HAP-1 (cell line): ENCODE measurements around the gene FNDC3B.
A peak's percentile ranks its signal among the peaks of the same experiment; 100 is the strongest.

ENCODE experiments used
- DNase-seq, 2 experiments: peaks; one replicate each; pipeline ENCODE4 v3.0.0-alpha.2; 2016 to 2020; ENCODE audit warnings: low spot score in 2 of 2
- H3K27me3 ChIP-seq: fragments of 250-450 bp; sonication (Bioruptor Pico); 2 replicates; pipeline ENCODE4 v1.5.1; 2020; ENCODE audit warnings: low read depth, mild to moderate bottlenecking, moderate library complexity
- H3K36me3 ChIP-seq: fragments of 250-450 bp; sonication (Bioruptor Pico); replicated peaks from 2 replicates; pipeline ENCODE4 v1.5.1; 2020; ENCODE audit warnings: mild to moderate bottlenecking
- H3K4me1 ChIP-seq: fragments of 250-450 bp; sonication (Bioruptor Pico); 2 replicates; pipeline ENCODE4 v1.5.1; 2020; ENCODE audit warnings: mild to moderate bottlenecking
- H3K4me3 ChIP-seq: fragments of 250-450 bp; sonication (Bioruptor Pico); 2 replicates; pipeline ENCODE4 v1.5.1; 2020; ENCODE audit warnings: mild to moderate bottlenecking, moderate library complexity
- H3K9me3 ChIP-seq: fragments of 250-450 bp; sonication (Bioruptor Pico); 2 replicates; pipeline ENCODE4 v1.5.1; 2020; ENCODE audit warnings: mild to moderate bottlenecking, moderate library complexity
- in situ Hi-C: fragments of 300-500 bp; cut with MboI; formaldehyde crosslinking; loops from 3 replicates; pipeline ENCODE4 v1.14.3; 2020; ENCODE audit warnings: low sequenced_read_pairs, inconsistent platforms, mixed read lengths

FNDC3B gene

DNA sequence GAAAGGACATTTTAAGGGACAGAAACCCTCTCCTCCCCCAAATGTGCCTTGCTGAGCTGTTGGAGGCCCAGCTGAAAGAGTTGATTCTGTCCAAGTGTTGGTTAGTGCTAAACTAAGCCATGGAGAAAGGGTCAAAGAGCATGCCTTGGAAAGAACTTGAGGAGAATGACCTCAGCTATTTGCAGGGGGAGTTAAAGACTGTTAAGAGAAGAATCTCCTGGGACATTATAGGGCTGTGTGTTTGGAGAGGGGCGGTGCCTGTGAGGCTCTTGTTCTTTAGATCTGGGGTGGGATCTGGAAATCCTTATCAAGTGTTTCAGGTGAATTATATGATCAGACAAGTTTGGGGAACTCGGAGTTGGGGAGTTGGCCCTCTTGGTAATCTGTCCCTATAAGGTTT is 13.0 kb downstream of the FNDC3B start:
- Histone ChIP-seq H3K9me3 (no peaks in the 10 kb centered on the region), H3K4me1 (peaks cover 12% of the 10 kb centered on the region), H3K4me3 (no peak overlapping the region), H3K27me3 (no peaks in the 10 kb centered on the region), H3K36me3 (no peaks in the 10 kb centered on the region)
- in situ Hi-C loops: no loop called here
- DNase-seq: no peak

- no peaks in the 10 kb centered on the region for H3K9me3 ChIP-seq
- H3K4me3 ChIP-seq: no peak overlapping the region
- in situ Hi-C loops: no loop called here
- H3K4me1 ChIP-seq: peaks cover 12% of the 10 kb centered on the region
- DNase-seq: no peak
- H3K36me3 ChIP-seq: no peaks in the 10 kb centered on the region
- no peaks in the 10 kb centered on the region for H3K27me3 ChIP-seq
Observed at GRCh38 chr3:172054115-172054764, 14.9 kb downstream of the FNDC3B start.

GRCh38 chr3:172056416-172056815 is 17.0 kb downstream of the FNDC3B start:
- no peak for DNase-seq
- in situ Hi-C loops: no loop called here
- no peak overlapping the region for H3K4me3 ChIP-seq
- H3K4me1 ChIP-seq: peaks cover 12% of the 10 kb centered on the region
- H3K9me3 ChIP-seq: no peaks in the 10 kb centered on the region
- H3K27me3 ChIP-seq: no peaks in the 10 kb centered on the region
- H3K36me3 ChIP-seq: no peaks in the 10 kb centered on the region

DNA sequence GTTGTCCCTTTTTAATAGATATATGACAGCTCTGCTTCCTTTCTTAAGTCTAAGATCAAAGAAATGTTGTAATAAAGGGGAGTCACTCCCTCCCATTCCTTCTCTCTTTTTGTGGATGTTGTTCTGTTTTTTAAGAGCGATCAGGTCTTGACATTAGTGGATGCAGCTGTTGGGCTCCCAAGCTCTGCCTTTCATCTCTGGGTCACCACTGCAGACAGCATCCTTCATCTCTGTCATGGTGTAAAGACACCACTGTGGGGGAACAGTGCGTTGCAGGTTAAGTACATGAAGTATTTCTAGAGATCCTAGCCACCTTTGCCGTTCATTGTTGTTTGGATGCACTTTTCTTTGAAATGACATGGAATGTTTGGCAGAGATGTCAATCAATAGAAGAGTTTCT is 17.7 kb downstream of the FNDC3B start:
- H3K27me3 ChIP-seq: no peaks in the 10 kb centered on the region
- H3K4me3 ChIP-seq: no peak overlapping the region
- DNase-seq: no peak
- H3K36me3 ChIP-seq: no peaks in the 10 kb centered on the region
- in situ Hi-C loops: no loop called here
- peaks cover 12% of the 10 kb centered on the region for H3K4me1 ChIP-seq
- no peaks in the 10 kb centered on the region for H3K9me3 ChIP-seq

- in situ Hi-C loops: no loop called here
- H3K4me1 ChIP-seq: peaks cover 6% of the 10 kb centered on the region
- no peaks in the 10 kb centered on the region for H3K9me3 ChIP-seq
- no peak for DNase-seq
- H3K27me3 ChIP-seq: no peaks in the 10 kb centered on the region
- no peaks in the 10 kb centered on the region for H3K36me3 ChIP-seq
- no peak overlapping the region for H3K4me3 ChIP-seq
Observed at GRCh38 chr3:172057624-172058327, 18.4 kb downstream of the FNDC3B start.

GRCh38 chr3:172059532-172059931 is 20.2 kb downstream of the FNDC3B start:
- no peak for DNase-seq
- Histone ChIP-seq H3K4me1 (no peaks in the 10 kb centered on the region), H3K36me3 (no peaks in the 10 kb centered on the region), H3K27me3 (no peaks in the 10 kb centered on the region), H3K4me3 (no peak overlapping the region), H3K9me3 (no peaks in the 10 kb centered on the region)
- in situ Hi-C loops: no loop called here

- Histone ChIP-seq H3K4me1 (peaks cover 2% of the 10 kb centered on the region; the same call in 1 of the 2 replicates), H3K27me3 (no peaks in the 10 kb centered on the region), H3K36me3 (no peaks in the 10 kb centered on the region), H3K9me3 (no peaks in the 10 kb centered on the region), H3K4me3 (no peak overlapping the region)
- in situ Hi-C loops: no loop called here
- no peak for DNase-seq
Observed at GRCh38 chr3:172060234-172060633, 20.9 kb downstream of the FNDC3B start.

GRCh38 chr3:172061724-172062184 is 22.4 kb downstream of the FNDC3B start:
- Histone ChIP-seq H3K4me1 (peaks cover 7% of the 10 kb centered on the region), H3K27me3 (no peaks in the 10 kb centered on the region), H3K9me3 (no peaks in the 10 kb centered on the region), H3K4me3 (no peak overlapping the region), H3K36me3 (no peaks in the 10 kb centered on the region)
- in situ Hi-C loops: no loop called here
- DNase-seq: no peak

DNA sequence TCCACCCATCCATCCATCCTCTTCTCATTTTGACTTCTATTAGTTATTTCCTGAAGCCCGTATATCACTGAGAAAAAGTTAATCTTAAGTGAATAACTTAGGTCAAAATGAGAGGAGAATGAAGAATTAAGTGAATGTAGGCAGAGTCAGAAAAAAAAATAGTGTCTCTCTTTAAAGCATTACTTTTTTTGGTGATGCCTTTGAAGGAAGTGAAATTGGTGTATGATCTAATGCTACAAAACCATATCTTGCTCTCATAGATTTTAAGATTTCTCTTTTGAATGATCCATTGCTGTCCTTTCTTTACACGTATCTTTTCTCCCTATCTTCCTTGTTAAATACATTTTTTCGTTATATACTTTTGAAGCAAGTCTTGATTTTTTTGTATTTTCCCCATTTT is 23.4 kb downstream of the FNDC3B start:
- no peak for DNase-seq
- in situ Hi-C loops: no loop called here
- Histone ChIP-seq H3K4me1 (peaks cover 7% of the 10 kb centered on the region), H3K9me3 (no peaks in the 10 kb centered on the region), H3K27me3 (no peaks in the 10 kb centered on the region), H3K36me3 (no peaks in the 10 kb centered on the region), H3K4me3 (no peak overlapping the region)

- H3K9me3 ChIP-seq: no peaks in the 10 kb centered on the region
- H3K36me3 ChIP-seq: no peaks in the 10 kb centered on the region
- H3K4me1 ChIP-seq: peaks cover 7% of the 10 kb centered on the region
- DNase-seq: no peak
- in situ Hi-C loops: no loop called here
- no peaks in the 10 kb centered on the region for H3K27me3 ChIP-seq
- H3K4me3 ChIP-seq: no peak overlapping the region
Observed at GRCh38 chr3:172063456-172064432, 24.4 kb downstream of the FNDC3B start.

DNA sequence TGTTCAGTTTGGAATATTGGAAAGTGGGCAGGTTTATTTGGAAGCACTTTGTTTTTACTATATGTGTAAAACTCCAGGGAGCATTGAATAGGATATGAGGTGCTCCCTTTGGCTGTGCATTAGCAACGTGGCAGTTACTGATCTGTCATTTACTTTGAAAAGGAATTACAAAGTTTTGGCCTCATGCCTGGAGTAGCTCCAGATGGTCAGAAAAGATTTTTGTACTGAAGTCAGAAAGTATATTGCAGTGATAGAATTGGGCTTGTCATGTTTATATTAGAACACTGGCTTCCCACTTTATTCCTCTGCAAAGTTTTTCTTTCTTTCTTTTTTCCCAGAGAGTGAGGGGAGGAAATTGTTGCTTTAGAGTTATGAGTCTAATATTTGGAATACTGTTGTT is 26.1 kb downstream of the FNDC3B start:
- in situ Hi-C loops: no loop called here
- peak; percentile 38 to 42 for DNase-seq
- no peaks in the 10 kb centered on the region for H3K9me3 ChIP-seq
- H3K4me1 ChIP-seq: peaks cover 10% of the 10 kb centered on the region
- H3K36me3 ChIP-seq: no peaks in the 10 kb centered on the region
- no peaks in the 10 kb centered on the region for H3K27me3 ChIP-seq
- H3K4me3 ChIP-seq: no peak overlapping the region

- in situ Hi-C loops: no loop called here
- no peak for DNase-seq
Observed at GRCh38 chr3:172065967-172066762, 26.8 kb downstream of the FNDC3B start.

More at GRCh38 chr3:172065967-172066762, 26.8 kb downstream of the FNDC3B start:
- Histone ChIP-seq H3K36me3 (no peaks in the 10 kb centered on the region), H3K9me3 (no peaks in the 10 kb centered on the region), H3K4me3 (no peak overlapping the region), H3K27me3 (no peaks in the 10 kb centered on the region), H3K4me1 (peaks cover 10% of the 10 kb centered on the region)
